HepG2 (cell line): ENCODE results near the gene ZSCAN31. TPM values are rescaled to one million over a fixed set of nuclear protein-coding genes. Genes with fewer than 3 reads are reported as not detected.
A peak's percentile ranks its signal among the peaks of the same experiment; 100 is the strongest.

Experiments
- CCDC6 ChIP-seq: sonication (generic); formaldehyde crosslinking; IDR thresholded peaks from 2 replicates; pipeline ENCODE4 v1.8.1; 2022; ENCODE audit warnings: mild to moderate bottlenecking, missing genetic modification reagents, moderate library complexity
- EHMT2 ChIP-seq: fragments of 200-600 bp; sonication (generic); IDR thresholded peaks from 2 replicates; pipeline ENCODE4 v1.7.0; 2017; ENCODE audit warnings: antibody characterized with exemption, low read depth, low read length, borderline replicate concordance
- GFI1 ChIP-seq: sonication (generic); formaldehyde crosslinking; IDR thresholded peaks from 2 replicates; pipeline ENCODE4 v1.5.0; 2020; ENCODE audit warnings: missing genetic modification reagents, mild to moderate bottlenecking, borderline replicate concordance
- NONO ChIP-seq, 2 experiments: fragments of 450-650 bp in 1 of 2; sonication (generic) in 1 of 2; formaldehyde crosslinking in 1 of 2; IDR thresholded peaks in 1 of 2; conservative IDR thresholded peaks in 1 of 2; 2 replicates each; pipeline versions ENCODE4 v1.6.1 to v1.8.0; 2017 to 2022; ENCODE audit warnings: mild to moderate bottlenecking in 1 of 2, missing genetic modification reagents in 1 of 2, moderate library complexity in 1 of 2
- SAP130 ChIP-seq: IDR thresholded peaks from 2 replicates; pipeline ENCODE4 v1.6.1; 2016; ENCODE audit warnings: low read depth
- SSRP1 ChIP-seq: IDR thresholded peaks from 2 replicates; pipeline ENCODE4 v1.6.1; 2016; ENCODE audit warnings: control low read depth
- ZIK1 ChIP-seq: sonication (generic); formaldehyde crosslinking; IDR thresholded peaks from 2 replicates; pipeline ENCODE4 v1.5.0; 2020; ENCODE audit warnings: mild to moderate bottlenecking, low read depth, missing genetic modification reagents, borderline replicate concordance
- ZNF335 ChIP-seq: sonication (generic); formaldehyde crosslinking; IDR thresholded peaks from 2 replicates; pipeline ENCODE4 v1.4.0; 2020; ENCODE audit warnings: missing genetic modification reagents
- ZNF709 ChIP-seq: sonication (generic); formaldehyde crosslinking; IDR thresholded peaks from 2 replicates; pipeline ENCODE4 v1.5.0; 2020; ENCODE audit warnings: mild to moderate bottlenecking, missing genetic modification reagents
- ZNF790 ChIP-seq: sonication (generic); formaldehyde crosslinking; IDR thresholded peaks from 2 replicates; pipeline ENCODE4 v1.8.0; 2022; ENCODE audit warnings: missing genetic modification reagents, mild to moderate bottlenecking, borderline replicate concordance
- polyA plus RNA-seq, 8 experiments: library from polyadenylated mRNA; depleted of rRNA in 3 of 8; stranded (reverse) in 7 of 8; unstranded in 1 of 8; fragments of >200 nt; fragmentation: Illumina TruSeq in 4 of 8; extraction: Trizol in 4 of 8; gene quantifications; 2 replicates each; pipeline versions ENCODE4 v1.2.1 to v1.2.3, GENCODE V29; 2011 to 2016; ENCODE audit warnings: low read depth in 4 of 8, missing spikeins in 1 of 8, mixed read lengths in 1 of 8; ENCODE audit not compliant: insufficient read depth in 1 of 8
- total RNA-seq, 5 experiments: library from RNA; depleted of rRNA; stranded (reverse); fragments of >200 nt; fragmentation: Illumina TruSeq; extraction: Trizol; gene quantifications; 2 replicates each; pipeline ENCODE4 v1.2.3, GENCODE V29; 2016; ENCODE audit warnings: low read depth in 1 of 5
- TF ChIP-seq, protein P1 (sequence below), 2 experiments: sonication (generic) in 1 of 2; formaldehyde crosslinking in 1 of 2; IDR thresholded peaks; 2 replicates each; pipeline versions ENCODE4 v1.6.1 to v1.9.0; 2014 to 2022; ENCODE audit warnings: antibody characterized with exemption in 1 of 2, borderline replicate concordance in 1 of 2, inconsistent platforms in 1 of 2, low read depth in 1 of 2, missing genetic modification reagents in 1 of 2
- TF ChIP-seq, protein P2 (sequence below): sonication (generic); formaldehyde crosslinking; IDR thresholded peaks from 2 replicates; pipeline ENCODE4 v1.9.0; 2021; ENCODE audit warnings: missing genetic modification reagents, mild to moderate bottlenecking, borderline replicate concordance
- TF ChIP-seq, protein P3 (sequence below): sonication (generic); formaldehyde crosslinking; IDR thresholded peaks from 2 replicates; pipeline ENCODE4 v1.8.1; 2023; ENCODE audit warnings: missing genetic modification reagents, inconsistent platforms, borderline replicate concordance
- TF ChIP-seq, protein P4 (sequence below): sonication (generic); formaldehyde crosslinking; IDR thresholded peaks from 2 replicates; pipeline ENCODE4 v1.4.0; 2020; ENCODE audit warnings: mild to moderate bottlenecking, low read depth, missing genetic modification reagents
- TF ChIP-seq, protein P5 (sequence below): IDR thresholded peaks from 2 replicates; pipeline ENCODE4 v1.6.1; 2016; ENCODE audit warnings: low read depth

Gene ZSCAN31
- total and polyA plus RNA-seq, 2 of the 13 experiments (the other 11 are each of a cell fraction or from before 2014, with no cell fraction given): 5.3 to 6.2 TPM

DNA sequence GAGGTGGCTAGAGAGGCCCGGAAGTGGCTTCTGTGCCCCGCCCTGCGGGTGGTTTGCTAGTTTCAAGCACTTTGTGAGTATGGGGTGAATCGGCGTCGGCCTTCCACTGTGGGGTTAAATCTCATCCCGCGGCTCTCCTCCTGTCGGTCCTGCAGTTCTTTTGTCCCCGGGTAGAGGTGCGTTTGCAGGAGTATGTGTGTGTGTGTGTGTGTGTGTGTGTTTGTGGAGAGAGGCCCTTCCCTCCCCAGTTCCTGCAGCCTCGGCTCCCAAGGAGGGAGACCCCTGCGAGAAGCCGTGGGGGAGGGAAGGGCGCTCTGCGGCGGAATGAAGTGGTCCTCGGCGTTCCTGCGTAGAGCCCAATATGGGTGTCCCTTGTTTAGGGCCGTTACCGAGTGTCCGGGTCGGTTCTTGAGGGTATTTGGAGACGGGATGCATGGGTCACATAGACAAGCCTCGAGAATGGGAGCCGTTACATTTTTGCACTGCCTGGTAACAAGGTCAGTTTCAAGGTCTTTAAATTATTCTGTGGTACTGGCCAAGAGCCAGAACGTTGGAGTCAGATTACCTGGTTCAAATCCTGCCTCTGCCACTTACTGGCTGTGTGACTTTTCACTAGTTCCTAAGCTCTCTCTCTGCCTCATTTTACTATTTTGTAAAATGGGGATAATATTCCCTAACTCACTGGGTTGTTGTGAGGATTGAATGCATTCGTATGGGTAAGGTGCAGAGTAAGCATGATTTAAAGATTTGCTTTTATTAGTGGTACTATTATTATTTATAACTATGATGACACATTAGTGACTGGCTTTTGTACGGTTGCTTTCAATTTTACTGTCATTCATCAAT is 14.2 kb upstream of the ZSCAN31 start, which contains the start of gene ZKSCAN3 (continued):
- TF ChIP-seq, protein P1, sequence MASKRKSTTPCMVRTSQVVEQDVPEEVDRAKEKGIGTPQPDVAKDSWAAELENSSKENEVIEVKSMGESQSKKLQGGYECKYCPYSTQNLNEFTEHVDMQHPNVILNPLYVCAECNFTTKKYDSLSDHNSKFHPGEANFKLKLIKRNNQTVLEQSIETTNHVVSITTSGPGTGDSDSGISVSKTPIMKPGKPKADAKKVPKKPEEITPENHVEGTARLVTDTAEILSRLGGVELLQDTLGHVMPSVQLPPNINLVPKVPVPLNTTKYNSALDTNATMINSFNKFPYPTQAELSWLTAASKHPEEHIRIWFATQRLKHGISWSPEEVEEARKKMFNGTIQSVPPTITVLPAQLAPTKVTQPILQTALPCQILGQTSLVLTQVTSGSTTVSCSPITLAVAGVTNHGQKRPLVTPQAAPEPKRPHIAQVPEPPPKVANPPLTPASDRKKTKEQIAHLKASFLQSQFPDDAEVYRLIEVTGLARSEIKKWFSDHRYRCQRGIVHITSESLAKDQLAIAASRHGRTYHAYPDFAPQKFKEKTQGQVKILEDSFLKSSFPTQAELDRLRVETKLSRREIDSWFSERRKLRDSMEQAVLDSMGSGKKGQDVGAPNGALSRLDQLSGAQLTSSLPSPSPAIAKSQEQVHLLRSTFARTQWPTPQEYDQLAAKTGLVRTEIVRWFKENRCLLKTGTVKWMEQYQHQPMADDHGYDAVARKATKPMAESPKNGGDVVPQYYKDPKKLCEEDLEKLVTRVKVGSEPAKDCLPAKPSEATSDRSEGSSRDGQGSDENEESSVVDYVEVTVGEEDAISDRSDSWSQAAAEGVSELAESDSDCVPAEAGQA (IDR thresholded peaks at IDR 0.05; ENCODE audit: low read depth): peak; percentile 60; the same call in 1 of the 2 replicates
- TF ChIP-seq, protein P1 (CRISPR knock-in tag; IDR thresholded peaks at IDR 0.05; ENCODE audit: borderline replicate concordance): no peak
- TF ChIP-seq SSRP1 (CRISPR knock-in tag): no peak
- TF ChIP-seq, protein P2, sequence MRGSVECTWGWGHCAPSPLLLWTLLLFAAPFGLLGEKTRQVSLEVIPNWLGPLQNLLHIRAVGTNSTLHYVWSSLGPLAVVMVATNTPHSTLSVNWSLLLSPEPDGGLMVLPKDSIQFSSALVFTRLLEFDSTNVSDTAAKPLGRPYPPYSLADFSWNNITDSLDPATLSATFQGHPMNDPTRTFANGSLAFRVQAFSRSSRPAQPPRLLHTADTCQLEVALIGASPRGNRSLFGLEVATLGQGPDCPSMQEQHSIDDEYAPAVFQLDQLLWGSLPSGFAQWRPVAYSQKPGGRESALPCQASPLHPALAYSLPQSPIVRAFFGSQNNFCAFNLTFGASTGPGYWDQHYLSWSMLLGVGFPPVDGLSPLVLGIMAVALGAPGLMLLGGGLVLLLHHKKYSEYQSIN: no peak
- peak; percentile 66; the same call in 1 of the 2 replicates for TF ChIP-seq ZNF709 (CRISPR knock-in tag)
- TF ChIP-seq NONO (IDR thresholded peaks at IDR 0.05): no peak
- TF ChIP-seq NONO (CRISPR knock-in tag; conservative IDR thresholded peaks at IDR 0.05): peak; percentile 92
- 0 out of 2 replicates have a peak, but pooled peaks have one; percentile 4 for TF ChIP-seq ZNF790 (CRISPR knock-in tag)
- TF ChIP-seq, protein P3, sequence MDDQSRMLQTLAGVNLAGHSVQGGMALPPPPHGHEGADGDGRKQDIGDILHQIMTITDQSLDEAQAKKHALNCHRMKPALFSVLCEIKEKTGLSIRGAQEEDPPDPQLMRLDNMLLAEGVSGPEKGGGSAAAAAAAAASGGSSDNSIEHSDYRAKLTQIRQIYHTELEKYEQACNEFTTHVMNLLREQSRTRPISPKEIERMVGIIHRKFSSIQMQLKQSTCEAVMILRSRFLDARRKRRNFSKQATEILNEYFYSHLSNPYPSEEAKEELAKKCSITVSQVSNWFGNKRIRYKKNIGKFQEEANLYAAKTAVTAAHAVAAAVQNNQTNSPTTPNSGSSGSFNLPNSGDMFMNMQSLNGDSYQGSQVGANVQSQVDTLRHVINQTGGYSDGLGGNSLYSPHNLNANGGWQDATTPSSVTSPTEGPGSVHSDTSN (CRISPR knock-in tag): no peak
- peak; percentile 68 for TF ChIP-seq GFI1
- TF ChIP-seq SAP130: peak; percentile 96
- TF ChIP-seq, protein P4, sequence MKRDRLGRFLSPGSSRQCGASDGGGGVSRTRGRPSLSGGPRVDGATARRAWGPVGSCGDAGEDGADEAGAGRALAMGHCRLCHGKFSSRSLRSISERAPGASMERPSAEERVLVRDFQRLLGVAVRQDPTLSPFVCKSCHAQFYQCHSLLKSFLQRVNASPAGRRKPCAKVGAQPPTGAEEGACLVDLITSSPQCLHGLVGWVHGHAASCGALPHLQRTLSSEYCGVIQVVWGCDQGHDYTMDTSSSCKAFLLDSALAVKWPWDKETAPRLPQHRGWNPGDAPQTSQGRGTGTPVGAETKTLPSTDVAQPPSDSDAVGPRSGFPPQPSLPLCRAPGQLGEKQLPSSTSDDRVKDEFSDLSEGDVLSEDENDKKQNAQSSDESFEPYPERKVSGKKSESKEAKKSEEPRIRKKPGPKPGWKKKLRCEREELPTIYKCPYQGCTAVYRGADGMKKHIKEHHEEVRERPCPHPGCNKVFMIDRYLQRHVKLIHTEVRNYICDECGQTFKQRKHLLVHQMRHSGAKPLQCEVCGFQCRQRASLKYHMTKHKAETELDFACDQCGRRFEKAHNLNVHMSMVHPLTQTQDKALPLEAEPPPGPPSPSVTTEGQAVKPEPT: no peak
- peak; percentile 40 for TF ChIP-seq CCDC6 (CRISPR knock-in tag)
- peak; percentile 84; the same call in 1 of the 2 replicates for TF ChIP-seq ZNF335
- TF ChIP-seq EHMT2: no peak
- 0 out of 2 replicates have a peak, but pooled peaks have one; percentile 53 for TF ChIP-seq ZIK1 (CRISPR knock-in tag)
- TF ChIP-seq, protein P5, sequence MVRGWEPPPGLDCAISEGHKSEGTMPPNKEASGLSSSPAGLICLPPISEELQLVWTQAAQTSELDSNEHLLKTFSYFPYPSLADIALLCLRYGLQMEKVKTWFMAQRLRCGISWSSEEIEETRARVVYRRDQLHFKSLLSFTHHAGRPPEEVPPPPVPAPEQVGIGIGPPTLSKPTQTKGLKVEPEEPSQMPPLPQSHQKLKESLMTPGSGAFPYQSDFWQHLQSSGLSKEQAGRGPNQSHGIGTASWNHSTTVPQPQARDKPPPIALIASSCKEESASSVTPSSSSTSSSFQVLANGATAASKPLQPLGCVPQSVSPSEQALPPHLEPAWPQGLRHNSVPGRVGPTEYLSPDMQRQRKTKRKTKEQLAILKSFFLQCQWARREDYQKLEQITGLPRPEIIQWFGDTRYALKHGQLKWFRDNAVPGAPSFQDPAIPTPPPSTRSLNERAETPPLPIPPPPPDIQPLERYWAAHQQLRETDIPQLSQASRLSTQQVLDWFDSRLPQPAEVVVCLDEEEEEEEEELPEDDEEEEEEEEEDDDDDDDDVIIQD (CRISPR knock-in tag): no peak
